ENCODE data around the gene RETN.

DNA sequence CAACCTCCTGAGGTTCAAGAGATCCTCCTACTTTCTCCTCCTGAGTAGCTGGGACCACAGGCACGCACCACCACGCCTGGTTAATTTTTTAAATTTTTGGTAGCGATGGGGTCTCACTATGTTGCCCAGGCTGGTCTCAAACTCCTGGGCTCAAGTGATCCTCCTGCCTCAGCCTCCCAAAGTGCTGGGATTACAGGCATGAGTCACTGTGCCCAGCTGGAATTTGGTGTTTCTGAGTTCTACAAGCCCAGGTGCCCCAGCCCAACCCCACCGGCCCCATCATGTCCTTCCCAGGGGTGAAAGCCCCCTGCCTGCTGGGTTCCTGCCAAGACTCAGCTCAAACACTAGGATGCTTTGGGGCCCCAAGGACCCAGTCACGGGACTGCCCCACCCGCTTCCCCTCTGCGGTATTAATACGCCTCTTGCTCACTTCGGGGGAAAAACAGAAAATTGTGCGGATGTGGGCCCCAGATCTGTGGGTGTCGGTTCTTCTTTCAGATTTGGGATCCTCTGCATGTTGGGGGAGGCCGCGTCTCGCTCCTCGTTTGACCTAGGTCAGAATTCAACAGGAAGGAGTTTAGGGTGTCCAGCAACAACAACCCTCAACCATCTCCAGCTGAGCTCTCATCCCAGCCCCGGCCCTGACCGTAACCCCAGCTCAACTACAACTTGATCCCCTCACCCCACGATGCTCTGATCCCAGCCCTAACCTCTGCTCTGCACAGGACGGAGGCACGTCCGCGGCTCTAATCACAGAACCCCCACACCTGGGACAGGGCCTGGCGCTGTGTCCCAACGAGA is 36.7 kb downstream of the RETN start:
- TF ChIP-seq CTCF (IDR thresholded peaks at IDR 0.05) = no peak
- TF ChIP-seq POLR2AphosphoS5 (IDR thresholded peaks at IDR 0.05) = no peak
- TF ChIP-seq POLR2A (IDR thresholded peaks at IDR 0.05) = no peak
